PFSK-1 (cell line): ENCODE data around the gene ADARB1.

ENCODE experiments used
- POLR2AphosphoS5 ChIP-seq: IDR thresholded peaks from 2 replicates; pipeline ENCODE4 v1.6.1; 2012; ENCODE audit warnings: low read depth, mild to moderate bottlenecking, control low read depth, low read length, moderate library complexity
- SIN3A ChIP-seq: IDR thresholded peaks from 2 replicates; pipeline ENCODE4 v1.6.1; 2012; ENCODE audit warnings: mild to moderate bottlenecking, low read length, moderate library complexity, borderline replicate concordance; ENCODE audit not compliant: insufficient read depth

- no peak for TF ChIP-seq POLR2AphosphoS5
- no peak for TF ChIP-seq SIN3A
Measured at GRCh38 chr21:45150638-45151131, 76.3 kb downstream of the ADARB1 start.
